GM12892 (cell line): ENCODE results near the gene UCHL3.

ENCODE experiments used
- DNase-seq: peaks from one replicate; pipeline ENCODE4 v3.0.0; 2011; ENCODE audit not compliant: insufficient read length
- FAIRE-seq: peaks from 2 replicates; lab custom pipeline; 2011; peaks lifted over from hg19 to GRCh38; lab: Jason Lieb, UNC
- POLR2A ChIP-seq: IDR thresholded peaks from 2 replicates; pipeline ENCODE4 v1.6.1; 2011; ENCODE audit warnings: low read depth, low read length, control low read depth
- POLR2AphosphoS5 ChIP-seq: IDR thresholded peaks from 2 replicates; pipeline ENCODE4 v1.6.1; 2011; ENCODE audit warnings: low read depth, low read length, control low read depth
- TAF1 ChIP-seq: IDR thresholded peaks from 2 replicates; pipeline ENCODE4 v1.6.1; 2011; ENCODE audit warnings: low read depth, mild to moderate bottlenecking, control low read depth, low read length, borderline replicate concordance

Gene UCHL3

DNA sequence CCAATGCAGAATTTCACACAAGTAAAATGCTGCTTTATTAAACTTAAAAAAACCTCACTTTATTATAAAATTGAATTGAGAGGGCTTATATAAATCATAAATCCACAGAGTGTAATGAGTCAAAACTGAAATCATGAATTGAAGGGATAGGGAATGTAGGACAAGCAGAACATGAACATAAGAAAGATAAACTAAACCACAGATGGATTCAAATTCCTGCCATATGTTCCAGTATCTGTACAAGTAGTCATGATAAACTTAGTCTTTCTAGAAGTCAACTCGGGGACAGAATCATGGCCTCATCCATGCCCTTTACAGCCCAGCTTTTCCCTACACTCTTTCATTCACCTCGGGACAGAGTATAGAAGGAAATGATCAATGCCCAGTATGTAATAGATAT is 103.1 kb downstream of the UCHL3 start:
- DNase-seq (no peak), FAIRE-seq (no peak)
- TF ChIP-seq TAF1: no peak
- TF ChIP-seq POLR2A: no peak
- no peak for TF ChIP-seq POLR2AphosphoS5
